Fibroblast of lung (primary cell): ENCODE results near the gene TCF12.

Experiments used
- CTCF ChIP-seq, 2 donors: IDR thresholded peaks in 1 of 2; conservative IDR thresholded peaks in 1 of 2; 1 replicate in 1 of 2; 2 replicates in 1 of 2; pipeline ENCODE4 v1.5.1; 2011 to 2012; ENCODE audit warnings: low read length in 2 of 2, control low read depth in 1 of 2, inconsistent platforms in 1 of 2, low read depth in 1 of 2, mild to moderate bottlenecking in 1 of 2
- EZH2 ChIP-seq: IDR thresholded peaks from 2 replicates; pipeline ENCODE4 v1.5.1; 2012; ENCODE audit warnings: low read length, control low read depth, mild to moderate bottlenecking; ENCODE audit errors: missing control alignments

DNA sequence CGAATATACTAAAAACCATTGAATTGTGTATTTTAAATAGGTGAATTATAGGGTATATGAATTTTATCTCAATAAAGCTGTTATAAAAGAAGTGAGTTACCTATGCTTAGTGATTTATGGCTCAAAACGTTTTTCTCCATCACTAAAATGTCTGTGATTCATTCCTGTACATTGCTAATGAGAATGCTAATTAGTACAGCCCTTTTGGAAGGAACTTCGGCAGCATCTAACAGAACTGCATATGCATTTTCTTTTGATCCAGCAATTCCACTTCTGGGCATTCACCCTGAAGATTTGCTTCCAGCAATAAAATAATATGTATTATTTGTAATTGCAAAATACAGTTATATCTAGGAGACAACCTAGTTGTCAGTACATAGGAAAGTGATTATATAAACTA is 53.6 kb downstream of the TCF12 start:
- no peak for TF ChIP-seq CTCF (conservative IDR thresholded peaks at IDR 0.05 in 1 of 2, IDR thresholded peaks at IDR 0.05 in 1 of 2; ENCODE audit: low read depth in 1 of 2, low read length in 2 of 2)
- no peak for TF ChIP-seq EZH2
